ENCODE measurements around the gene LCN12.
"Not testable (repeated sequence)": the region's sequence is repeated elsewhere in the genome, so short reads cannot be mapped to it uniquely, and the experiment has no call there.

Gene LCN12

DNA sequence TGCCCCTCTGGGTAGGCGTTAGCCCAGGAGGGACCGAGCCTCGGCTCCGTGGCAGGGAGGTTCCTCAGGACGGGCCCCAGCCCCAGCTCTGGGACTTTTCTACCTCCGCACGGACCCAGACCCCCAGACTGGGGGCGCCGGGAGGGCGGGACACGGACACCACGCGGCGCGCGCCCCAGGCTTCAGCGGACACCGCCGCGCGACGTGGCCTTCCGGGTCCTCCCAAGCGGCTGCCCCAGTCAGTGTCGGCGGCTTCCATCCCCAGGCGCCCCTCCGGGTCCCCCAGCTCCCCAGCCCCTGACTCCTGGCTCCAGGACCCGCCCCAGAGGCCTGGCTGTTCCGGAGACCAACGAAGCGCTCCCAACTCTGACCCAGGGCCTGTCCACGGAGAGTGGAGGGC, 33.8 kb downstream of the LCN12 start:
- no peak for DNase-seq (ENCODE audit: low read depth in 1 of 2, low spot score in 1 of 2)

DNA sequence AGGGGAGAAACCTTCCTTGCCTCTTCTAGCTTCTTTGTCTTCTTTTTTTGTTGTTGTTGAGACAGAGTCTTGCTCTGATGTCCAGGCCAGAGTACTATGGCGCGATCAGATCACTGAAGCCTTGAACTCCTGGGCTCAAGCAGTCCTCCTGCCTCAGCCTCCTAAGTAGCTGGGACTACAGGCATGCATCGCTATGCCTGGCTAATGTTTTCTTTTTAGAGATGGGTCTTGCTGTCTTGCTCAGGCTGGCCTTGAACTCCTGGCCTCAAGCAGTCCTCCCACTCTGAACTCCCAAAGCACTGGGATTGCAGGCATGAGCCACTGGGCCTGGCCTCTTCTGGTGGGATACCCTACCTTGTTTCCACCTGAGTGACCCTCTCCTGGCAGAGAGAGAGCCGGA, 36.8 kb downstream of the LCN12 start:
- no peak for DNase-seq (ENCODE audit: low read depth in 1 of 2, low spot score in 1 of 2)

DNA sequence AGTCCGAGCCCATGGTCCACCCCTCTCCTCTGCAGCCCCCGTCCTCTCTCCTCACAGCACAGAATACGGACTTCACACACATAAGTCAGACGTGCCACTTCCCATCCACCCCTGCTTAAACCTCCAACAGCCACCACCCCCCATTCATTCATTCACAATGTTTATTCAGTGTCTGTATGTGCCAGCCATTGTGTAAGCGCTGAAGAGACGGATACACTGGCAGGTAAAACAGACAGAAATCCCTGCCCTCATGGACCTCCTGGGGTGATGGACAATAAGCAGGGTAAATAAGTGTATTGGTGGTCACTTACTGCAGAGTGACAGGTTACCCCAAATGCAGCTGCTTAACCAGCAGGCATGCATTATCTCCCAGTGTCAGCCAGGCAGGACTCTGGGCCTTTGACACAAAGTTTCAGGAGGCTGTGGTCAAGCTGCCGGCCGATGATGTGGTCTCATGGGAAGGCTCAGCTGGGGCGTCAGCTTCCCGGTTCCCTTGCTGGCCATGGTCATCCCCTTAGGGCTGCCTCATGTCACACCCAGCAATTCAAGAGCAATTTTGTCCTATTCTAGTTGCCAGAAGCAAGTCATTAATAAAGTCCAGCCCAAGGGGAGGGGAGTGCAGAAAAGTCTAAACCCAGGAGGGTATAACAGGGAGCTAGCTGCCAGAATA, 38.3 kb downstream of the LCN12 start:
- DNase-seq (ENCODE audit: low read depth in 1 of 2, low spot score in 1 of 2), result no peak

DNA sequence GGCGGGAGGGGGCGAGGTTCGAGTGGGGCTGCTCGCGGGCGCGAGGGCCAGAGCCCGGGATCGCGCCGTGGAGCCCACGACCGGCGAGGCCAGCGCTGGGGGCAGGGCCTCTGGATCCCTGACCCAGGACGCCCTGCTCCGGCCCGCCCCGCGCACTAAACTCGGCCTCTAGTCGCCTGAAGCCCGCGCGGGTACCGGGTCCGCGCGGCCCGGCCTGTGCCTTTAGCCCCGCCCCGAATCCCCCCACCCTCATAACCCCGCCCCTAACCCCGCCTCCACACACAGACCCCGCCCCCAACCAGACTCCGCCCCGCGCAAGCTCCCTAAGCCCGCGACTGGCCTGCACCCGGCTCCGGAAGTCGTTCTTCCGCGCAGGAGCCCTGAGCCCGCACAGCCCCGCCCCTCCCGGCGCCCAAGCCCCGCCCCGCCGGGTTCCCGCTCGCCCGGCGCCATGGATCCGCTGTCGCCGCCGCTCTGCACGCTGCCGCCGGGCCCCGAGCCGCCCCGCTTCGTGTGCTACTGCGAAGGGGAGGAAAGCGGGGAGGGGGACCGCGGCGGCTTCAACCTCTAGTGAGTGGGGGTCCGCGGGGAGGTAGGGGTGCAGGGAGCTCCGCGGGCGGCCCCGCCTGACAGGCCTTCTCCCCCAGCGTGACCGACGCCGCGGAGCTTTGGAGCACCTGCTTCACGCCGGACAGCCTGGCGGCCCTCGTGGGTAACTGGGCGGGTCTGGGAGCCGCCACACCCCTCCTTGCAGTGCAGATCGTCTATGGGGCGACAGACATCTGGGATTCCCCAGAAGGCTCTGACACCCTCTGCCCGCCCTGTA, 40.1 kb downstream of the LCN12 start, which contains the start of gene PAXX:
Gene PAXX, plus strand, starts transcription at position 430 of the 826 bp plus-strand sequence. Its CDS starts 22 bp downstream, at position 452.
- DNase-seq (ENCODE audit: low read depth in 1 of 2, low spot score in 1 of 2), result peak; percentile 89 to 97

DNA sequence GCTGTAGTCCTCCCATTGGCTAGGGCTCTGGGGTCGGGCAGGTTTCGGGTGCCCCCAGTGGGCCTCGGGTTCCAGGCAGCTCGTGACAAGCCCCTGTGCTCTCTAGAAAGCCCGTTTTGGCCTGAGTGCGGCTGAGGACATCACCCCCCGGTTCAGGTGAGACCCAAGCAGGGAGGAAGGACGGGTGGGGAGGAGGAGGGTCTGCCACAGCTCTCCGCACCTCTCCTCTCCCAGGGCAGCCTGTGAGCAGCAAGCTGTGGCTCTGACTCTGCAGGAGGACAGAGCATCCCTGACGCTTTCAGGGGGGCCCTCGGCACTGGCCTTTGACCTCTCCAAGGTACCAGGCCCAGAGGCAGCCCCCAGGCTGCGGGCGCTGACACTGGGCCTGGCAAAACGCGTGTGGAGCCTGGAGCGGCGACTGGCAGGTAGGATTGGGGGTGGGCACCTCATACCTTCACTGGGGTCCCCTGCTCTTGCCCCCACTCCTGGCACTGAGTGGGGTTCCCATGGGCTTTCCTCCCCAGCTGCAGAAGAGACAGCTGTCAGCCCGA, 40.8 kb downstream of the LCN12 start:
- no peak for DNase-seq (ENCODE audit: low read depth in 1 of 2, low spot score in 1 of 2)

DNA sequence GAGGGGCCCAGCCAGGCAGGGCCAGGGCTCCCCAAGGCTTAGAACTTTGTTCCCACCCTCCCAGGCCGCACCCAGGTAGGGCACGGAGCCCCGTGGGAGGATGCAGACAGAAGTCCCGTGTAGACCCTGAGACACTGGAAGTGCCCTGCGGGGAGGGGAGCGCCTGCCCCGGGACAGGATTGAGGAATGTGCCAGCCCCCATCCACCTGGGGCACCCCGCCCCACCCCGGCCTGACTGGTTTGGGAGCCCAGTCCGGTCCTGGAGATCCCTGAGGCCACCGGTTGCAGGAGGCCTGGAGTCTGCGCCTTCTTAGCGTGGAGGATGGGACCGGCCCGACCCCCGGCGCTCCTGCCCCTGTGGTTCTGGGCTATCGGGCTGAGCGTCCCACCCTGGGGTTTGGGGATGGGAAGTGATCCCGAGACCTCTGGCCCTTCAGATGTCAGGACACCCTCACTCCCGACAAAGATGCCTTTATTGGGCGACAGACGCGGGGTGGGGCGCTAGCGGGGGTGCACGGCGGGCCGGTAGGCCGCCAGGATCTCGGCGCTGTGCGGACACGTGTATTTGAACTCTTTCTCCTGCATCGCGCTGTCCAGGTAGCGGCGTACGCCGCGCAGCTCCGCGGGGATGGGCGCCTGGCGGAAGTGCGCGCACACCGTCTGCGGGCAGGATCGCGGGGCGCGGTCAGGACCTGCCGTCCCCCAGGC, 42.3 kb downstream of the LCN12 start:
- no peak for DNase-seq (ENCODE audit: low read depth in 1 of 2, low spot score in 1 of 2)

DNA sequence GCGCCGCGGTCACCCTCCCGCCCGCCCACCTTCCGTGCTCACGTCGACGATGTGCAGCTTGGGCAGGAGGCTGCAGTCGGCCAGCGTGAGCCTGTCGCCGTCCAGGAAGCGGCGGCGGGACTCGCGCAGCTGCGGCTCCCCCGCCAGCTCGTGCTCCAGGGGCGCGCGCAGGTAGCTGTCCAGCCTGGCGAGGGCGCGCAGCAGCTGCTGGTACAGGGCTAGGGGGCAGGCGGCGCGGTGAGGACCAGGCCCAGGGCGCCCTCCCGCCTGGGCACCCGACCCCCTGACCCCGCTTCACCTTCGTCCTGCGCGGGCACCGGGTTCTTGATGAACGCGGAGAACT, 42.8 kb downstream of the LCN12 start:
- DNase-seq (ENCODE audit: low read depth in 1 of 2, low spot score in 1 of 2), result no peak

DNA sequence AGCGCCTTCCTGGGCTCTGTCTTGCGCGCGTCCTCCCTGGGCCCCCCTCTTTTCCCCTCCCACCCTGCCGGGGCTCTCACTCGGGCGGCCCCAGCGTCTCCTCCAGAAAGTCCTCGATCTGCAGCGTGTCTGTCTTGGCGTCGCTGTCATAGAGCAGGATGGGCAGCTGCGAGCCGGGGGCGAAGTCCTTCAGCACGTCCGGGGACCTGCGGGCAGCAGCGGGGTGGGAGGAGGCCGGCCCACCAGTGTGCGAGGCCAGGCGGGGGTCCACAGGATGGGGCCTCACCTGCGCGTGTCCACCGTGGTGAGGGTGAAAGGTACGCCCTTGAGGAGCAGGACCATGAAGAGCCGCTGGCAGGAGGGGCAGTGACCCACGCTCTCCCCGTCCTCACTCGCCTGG, 43.3 kb downstream of the LCN12 start:
- no peak for DNase-seq (ENCODE audit: low read depth in 1 of 2, low spot score in 1 of 2)

DNA sequence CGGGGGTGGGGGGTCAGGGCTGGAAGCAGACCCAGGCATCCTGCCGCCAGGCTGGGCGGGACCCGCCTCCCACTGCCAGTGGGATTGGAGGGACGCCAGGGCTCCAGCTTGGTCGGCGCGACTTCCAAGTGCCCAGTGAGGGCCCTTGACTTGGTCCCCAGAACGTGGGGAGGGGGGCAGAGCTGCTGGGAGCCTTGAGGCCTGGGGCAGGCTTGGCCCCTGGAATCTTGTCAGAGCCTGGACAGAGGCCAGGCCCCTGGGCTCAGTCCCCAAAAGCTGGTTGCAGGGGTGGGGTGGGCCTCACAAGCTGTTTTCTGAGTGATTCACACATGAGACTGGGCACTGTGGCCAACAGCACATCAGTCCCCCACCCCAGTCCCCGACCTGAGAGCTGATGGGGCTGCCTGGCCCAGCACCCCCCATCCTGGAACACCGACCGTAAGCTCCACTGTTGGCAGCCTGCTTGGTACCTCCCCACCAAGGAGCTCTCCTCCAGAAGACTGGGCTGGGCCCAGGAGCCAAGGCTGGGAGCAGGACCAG, 43.8 kb downstream of the LCN12 start:
- no peak for DNase-seq (ENCODE audit: low read depth in 1 of 2, low spot score in 1 of 2)

DNA sequence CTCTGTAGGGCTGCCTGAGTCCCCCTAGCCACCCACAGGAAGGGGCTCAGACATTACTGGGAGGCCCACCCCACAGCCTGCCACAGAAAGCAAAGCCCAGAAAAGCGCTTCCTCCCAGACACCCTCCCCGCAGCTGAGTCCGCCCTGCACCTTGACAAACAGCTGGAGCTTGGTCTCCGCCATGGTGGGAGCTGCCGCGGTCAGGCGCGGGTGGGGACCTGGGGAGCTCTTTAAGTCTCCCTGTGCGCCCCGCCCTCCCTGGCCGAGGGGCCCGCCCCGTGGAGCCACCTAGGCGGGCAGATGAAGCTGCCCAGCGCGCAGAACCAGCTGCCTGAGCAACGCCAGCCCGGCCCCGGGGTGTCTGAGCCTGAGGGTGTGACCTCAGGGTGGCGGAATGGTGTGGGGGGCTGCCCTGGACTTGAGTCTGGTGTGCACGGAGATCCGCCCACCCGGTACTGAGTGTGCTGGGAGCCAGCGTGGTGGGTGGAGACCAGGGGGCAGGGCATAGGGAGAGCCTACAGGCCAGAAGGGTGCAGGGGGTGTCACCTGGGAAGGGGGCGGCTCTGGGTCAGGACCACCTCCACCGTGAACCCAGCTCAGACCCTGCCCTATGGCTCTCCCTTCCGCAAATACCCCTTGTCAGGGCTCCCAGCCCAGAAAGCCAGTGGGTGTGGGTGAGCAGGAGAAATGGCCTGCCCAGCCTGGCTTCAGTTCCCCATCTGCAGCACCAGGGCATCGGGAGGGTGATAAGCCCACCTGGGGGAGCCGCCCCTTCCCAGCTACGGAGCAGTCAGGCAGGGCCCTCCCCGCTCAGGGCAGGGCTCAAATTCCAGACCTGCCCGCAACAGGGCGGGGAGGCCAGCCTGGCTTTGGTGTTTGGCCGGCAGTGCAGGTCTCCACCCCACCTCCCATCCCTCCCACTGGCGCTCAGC, 44.6 kb downstream of the LCN12 start, which contains the start of gene CLIC3:
Gene CLIC3, minus strand, starts transcription at position 208 of the 932 bp plus-strand sequence. Its CDS starts 25 bp downstream, at position 183.
- DNase-seq (ENCODE audit: low read depth in 1 of 2, low spot score in 1 of 2), result peak; percentile 20 to 28

DNA sequence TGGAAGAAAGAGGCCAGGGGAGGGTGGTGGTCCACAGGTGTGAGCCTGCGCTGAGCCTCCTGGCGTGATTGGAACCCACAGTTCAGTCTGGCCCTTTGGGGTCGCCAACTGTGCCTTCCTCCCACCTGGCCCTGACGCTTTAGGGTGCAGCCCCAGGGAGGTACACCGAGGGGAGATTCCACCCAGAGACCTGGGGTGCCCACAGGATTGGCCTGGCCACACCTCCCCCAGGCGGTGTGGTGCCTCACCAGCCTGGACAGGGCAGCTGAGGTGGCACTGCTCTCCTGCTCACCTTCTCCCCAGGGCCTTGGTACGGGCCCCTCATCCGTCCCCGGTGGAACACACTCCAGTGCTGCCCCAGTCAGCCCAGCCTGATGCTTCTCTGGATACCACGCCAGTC, 45.3 kb downstream of the LCN12 start:
- DNase-seq (ENCODE audit: low read depth in 1 of 2, low spot score in 1 of 2), result no peak

DNA sequence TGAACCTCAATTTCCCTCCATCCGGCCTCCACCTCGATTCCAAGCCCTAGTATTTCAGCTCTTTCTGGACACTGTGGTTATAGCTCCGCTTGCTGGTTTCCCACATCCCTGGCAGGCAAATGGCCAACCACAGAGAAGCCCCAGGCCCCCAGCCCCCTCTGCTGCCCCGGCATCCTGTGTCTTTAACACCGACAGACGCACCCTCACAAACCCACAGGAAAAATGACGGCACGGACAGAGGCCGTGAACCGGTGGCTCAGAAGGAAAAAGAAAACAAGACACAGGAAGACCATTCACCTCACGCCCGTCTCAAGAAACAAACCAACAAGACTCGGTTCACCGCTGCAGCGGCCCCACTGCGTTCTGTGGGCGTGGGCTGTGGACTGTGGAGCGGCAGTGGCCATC, 45.8 kb downstream of the LCN12 start:
- no peak for DNase-seq (ENCODE audit: low read depth in 1 of 2, low spot score in 1 of 2)

DNA sequence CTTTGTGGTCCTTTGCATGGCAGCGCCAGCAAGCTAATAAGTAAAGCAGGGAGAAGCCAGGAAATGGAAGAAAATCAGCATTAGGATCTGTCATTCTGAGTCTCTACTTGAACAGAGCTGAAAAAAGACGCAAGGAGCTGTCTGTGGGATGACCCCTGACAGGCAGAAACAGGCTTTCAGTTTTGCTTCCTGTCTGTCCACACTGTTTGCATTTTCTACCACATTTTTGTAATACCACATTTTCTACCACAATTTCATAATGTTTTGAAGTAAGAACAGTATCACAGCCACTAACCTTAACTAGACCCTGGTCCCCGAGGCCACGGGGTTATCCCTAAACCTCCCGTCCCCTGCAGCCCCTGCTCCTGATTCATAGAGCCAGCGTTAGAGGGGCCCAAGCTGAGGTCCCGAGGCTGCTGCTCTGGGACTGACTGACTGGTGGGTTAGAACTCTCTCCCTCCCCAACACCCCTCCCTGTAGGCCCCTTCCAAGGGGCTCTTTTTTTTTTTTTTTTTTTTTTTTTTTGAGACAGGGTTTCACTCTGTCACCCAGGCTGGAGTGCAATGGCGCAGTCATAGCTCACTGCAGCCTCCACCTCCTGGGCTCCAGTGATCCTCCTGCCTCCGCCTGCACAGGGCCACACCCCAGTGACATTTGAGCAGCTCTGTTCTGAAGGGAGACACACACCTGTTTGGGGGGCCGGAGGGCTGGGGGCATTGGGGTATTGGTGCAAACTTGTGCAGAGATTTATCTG, 48.3 kb downstream of the LCN12 start:
- no peak for DNase-seq (ENCODE audit: low read depth in 1 of 2, low spot score in 1 of 2)

DNA sequence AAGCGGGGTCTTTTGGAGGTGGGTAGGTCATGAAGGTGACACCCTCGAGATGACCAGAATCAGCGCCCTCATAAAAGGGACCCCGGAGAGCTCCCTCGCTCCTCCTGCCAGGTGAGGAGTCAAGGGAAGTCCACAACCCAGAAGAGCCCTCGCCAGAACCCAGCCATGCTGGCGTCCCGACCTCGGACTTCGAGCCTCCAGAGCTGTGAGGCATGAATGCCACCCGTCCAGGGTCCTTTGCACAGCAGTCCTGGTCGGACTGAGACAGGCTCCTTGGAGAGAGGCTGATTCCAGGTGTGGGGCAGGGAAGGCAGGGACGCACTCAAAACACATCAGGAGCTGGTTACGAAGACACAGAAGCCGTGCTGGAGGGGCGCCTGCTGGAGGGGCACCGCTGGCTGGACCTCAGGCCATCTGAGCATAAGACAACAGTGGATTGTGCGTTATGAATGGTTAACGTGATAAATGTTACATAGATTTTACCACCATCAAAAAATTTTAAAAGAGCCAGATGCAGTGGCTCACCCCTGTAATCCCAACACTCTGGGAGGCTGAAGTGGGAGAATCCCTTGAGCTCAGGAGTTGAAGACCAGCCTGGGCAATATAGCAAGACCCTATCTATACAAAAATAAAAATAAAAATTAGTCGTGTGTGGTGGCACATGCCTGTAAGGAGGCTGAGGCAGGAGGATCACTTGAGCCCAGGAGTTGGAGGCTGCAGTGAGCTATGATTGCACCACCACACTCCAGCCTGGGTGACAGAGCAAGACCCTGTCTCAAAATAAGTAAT, 50.0 kb downstream of the LCN12 start:
- DNase-seq (ENCODE audit: low read depth in 1 of 2, low spot score in 1 of 2), result no peak

DNA sequence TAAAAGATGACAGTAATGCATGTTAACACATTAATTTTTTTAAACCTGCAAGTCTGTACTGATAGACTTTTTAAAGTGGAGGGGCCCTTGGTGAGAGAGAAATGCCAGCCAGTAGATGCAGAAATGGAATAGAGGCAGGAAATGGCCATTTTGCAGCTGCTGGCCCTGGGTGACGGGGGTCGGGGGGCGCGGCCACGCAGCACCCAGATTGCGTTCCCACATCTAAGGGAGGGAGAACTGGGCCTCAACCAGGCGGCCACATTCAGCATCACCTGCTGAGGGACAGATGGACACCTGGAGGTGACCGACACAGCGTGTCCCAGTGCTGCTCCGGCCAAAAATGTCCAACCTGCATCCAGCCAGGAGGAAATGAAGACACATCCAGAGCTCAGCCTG, 50.6 kb downstream of the LCN12 start:
- no peak for DNase-seq (ENCODE audit: low read depth in 1 of 2, low spot score in 1 of 2)

DNA sequence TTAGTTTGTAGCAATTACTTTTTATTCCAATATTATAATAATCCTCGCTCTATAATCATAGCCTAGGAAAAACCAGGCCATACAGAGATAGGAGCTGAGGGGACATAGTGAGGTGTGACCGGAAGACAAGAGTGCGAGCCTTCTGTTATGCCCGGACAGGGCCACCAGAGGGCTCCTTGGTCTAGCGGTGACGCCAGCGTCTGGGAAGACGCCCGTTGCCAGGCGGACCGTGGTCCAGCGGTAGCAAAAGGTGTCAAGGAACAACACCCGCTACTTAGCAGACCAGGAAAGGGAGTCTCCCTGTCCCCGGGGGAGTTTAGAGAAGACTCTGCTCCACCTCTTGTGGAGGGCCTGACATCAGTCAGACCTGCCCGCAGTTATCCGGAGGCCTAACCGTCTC, 52.2 kb downstream of the LCN12 start:
- DNase-seq (ENCODE audit: low read depth in 1 of 2, low spot score in 1 of 2), result not testable (repeated sequence)

Data from stimulated activated CD4-positive, alpha-beta T cell treated with anti-CD3 and anti-CD28 coated beads, Interleukin-15, amount 100 ng/mL, for 1 hour (primary cell).